Measurements from ENCODE around the gene C20orf96.

- TF ChIP-seq CTCF (IDR thresholded peaks at IDR 0.05; ENCODE audit: borderline replicate concordance, extremely low read depth, low read length, poor library complexity, severe bottlenecking) (no peak), EZH2 (IDR thresholded peaks at IDR 0.05; ENCODE audit: borderline replicate concordance, low read depth, low read length, severe bottlenecking) (no peak)
These were observed 69.2 kb downstream of the C20orf96 start for GRCh38 chr20:221258-221830.

Data from DND-41 (cell line).